Measurements from ENCODE around the gene HSPBP1. TPM values are rescaled to one million over a fixed set of nuclear protein-coding genes. Genes with fewer than 3 reads are reported as not detected.
A peak's percentile ranks its signal among the peaks of the same experiment; 100 is the strongest.

HSPBP1 gene
- total and polyA plus RNA-seq, 2 of the 13 experiments (the other 11 are each of a cell fraction or from before 2014, with no cell fraction given), result 22.3 to 33.7 TPM

- TF ChIP-seq ZBTB46 (CRISPR knock-in tag; IDR thresholded peaks at IDR 0.05; ENCODE audit: borderline replicate concordance) (no peak), ARHGAP35 (CRISPR knock-in tag; IDR thresholded peaks at IDR 0.05; ENCODE audit: borderline replicate concordance) (peak; percentile 44; the same call in 1 of the 2 replicates), DMAP1 (CRISPR knock-in tag; IDR thresholded peaks at IDR 0.05) (peak; percentile 24; the same call in 1 of the 2 replicates), ZUFSP (CRISPR knock-in tag; IDR thresholded peaks at IDR 0.05; ENCODE audit: borderline replicate concordance) (no peak), TOE1 (CRISPR knock-in tag; IDR thresholded peaks at IDR 0.05) (no peak), ELK4 (CRISPR knock-in tag; IDR thresholded peaks at IDR 0.05; ENCODE audit: borderline replicate concordance) (no peak), ZBTB21 (CRISPR knock-in tag; IDR thresholded peaks at IDR 0.05) (peak; percentile 56; the same call in 1 of the 2 replicates), DR1 (CRISPR knock-in tag; IDR thresholded peaks at IDR 0.05) (no peak; the same call in 1 of the 2 replicates), HDAC1 (CRISPR knock-in tag; IDR thresholded peaks at IDR 0.05) (peak; percentile 92), SYNCRIP (IDR thresholded peaks at IDR 0.05; ENCODE audit: insufficient read depth, low read depth, low read length) (no peak), TAF1 (CRISPR knock-in tag; IDR thresholded peaks at IDR 0.05) (peak; percentile 74; the same call in 1 of the 2 replicates), NCOA5 (CRISPR knock-in tag; IDR thresholded peaks at IDR 0.05) (no peak), ZNF850 (CRISPR knock-in tag; conservative IDR thresholded peaks at IDR 0.05) (no peak), ZNF780A (CRISPR knock-in tag; IDR thresholded peaks at IDR 0.05) (no peak), HHEX (CRISPR knock-in tag; IDR thresholded peaks at IDR 0.05) (no peak), PREB (CRISPR knock-in tag; IDR thresholded peaks at IDR 0.05) (no peak), PTBP1 (IDR thresholded peaks at IDR 0.05; ENCODE audit: low read depth, low read length, poor library complexity, severe bottlenecking) (no peak), ZBTB4 (CRISPR knock-in tag; IDR thresholded peaks at IDR 0.05; ENCODE audit: borderline replicate concordance) (0 out of 2 replicates have a peak, but pooled peaks have one; percentile 23), KAT2B (IDR thresholded peaks at IDR 0.05; ENCODE audit: borderline replicate concordance, low read depth, low read length) (no peak), STAG1 (CRISPR knock-in tag; IDR thresholded peaks at IDR 0.05) (no peak)
Observed at GRCh38 chr19:55279770-55280643, at the start of gene HSPBP1 (continued).

Measured in HepG2 (cell line).